Ovary (tissue), 10 donors: ENCODE results near the gene RTKN. TPM values are rescaled to one million over a fixed set of nuclear protein-coding genes. Genes with fewer than 3 reads are reported as not detected.

ENCODE experiments used
- DNase-seq, 5 donors: peaks; one replicate each; pipeline ENCODE4 v3.0.0-alpha.2; 2019 to 2020
- H3K27ac ChIP-seq, 2 donors: fragments of 200-600 bp; one replicate each; pipeline versions ENCODE4 v1.5.1 to v1.8.0; 2019 to 2022
- H3K27me3 ChIP-seq: fragments of 200-600 bp; one replicate; pipeline ENCODE4 v1.8.0; 2022
- H3K36me3 ChIP-seq: fragments of 200-600 bp; sonication (generic); one replicate; pipeline ENCODE4 v1.5.1; 2019
- H3K4me1 ChIP-seq: one replicate; pipeline ENCODE4 v1.8.1; 2013; ENCODE audit warnings: mild to moderate bottlenecking, moderate library complexity; ENCODE audit not compliant: insufficient read depth
- H3K4me3 ChIP-seq: fragments of 200-600 bp; sonication (generic); one replicate; pipeline ENCODE4 v1.5.1; 2017
- H3K9me3 ChIP-seq, 2 donors: fragments of 200-600 bp in 1 of 2; sonication (generic) in 1 of 2; one replicate each; pipeline versions ENCODE4 v1.5.1 to v1.8.1; 2013 to 2019; ENCODE audit warnings: mild to moderate bottlenecking in 1 of 2, moderate library complexity in 1 of 2
- CTCF ChIP-seq, 3 donors: fragments of 450-650 bp in 2 of 3; fragments of 200-600 bp in 1 of 3; IDR thresholded peaks; one replicate each; pipeline versions ENCODE4 v1.5.1 to v1.8.0; 2016 to 2022; ENCODE audit warnings: antibody characterized with exemption in 3 of 3, mild to moderate bottlenecking in 1 of 3
- EP300 ChIP-seq: sonication (generic); formaldehyde crosslinking; IDR thresholded peaks from one replicate; pipeline ENCODE4 v1.6.1; 2017; ENCODE audit warnings: antibody characterized with exemption
- POLR2A ChIP-seq: fragments of 450-650 bp; IDR thresholded peaks from one replicate; pipeline ENCODE4 v1.6.1; 2017; ENCODE audit warnings: antibody characterized with exemption, mild to moderate bottlenecking, moderate library complexity
- WGBS, 3 donors: extraction: QIAGEN DNeasy Blood & Tissue Kit in 1 of 3; methylation state at CpG; one replicate each; pipeline versions ENCODE4 v1.1.5 to v1.1.7; 2013 to 2017; 5-methylcytosine and 5-hydroxymethylcytosine counted together
- intact Hi-C, 4 donors: fragments of 100-400 bp; cut with DNase I; formaldehyde crosslinking; loops; one replicate each; pipeline versions ENCODE4 v1.11.0 to v1.15.1; 2022 to 2023
- long read RNA-seq, 3 donors: library from polyadenylated mRNA in 2 of 3; unstranded in 2 of 3; transcript quantifications; one replicate each; pipeline ENCODE4 v2.0.0 and lab custom pipeline, GENCODE V29; 2021 to 2026
- polyA plus RNA-seq, 2 donors: library from polyadenylated mRNA; stranded (reverse); fragments of 200-250 nt in 1 of 2; fragments of 350-450 nt in 1 of 2; fragmentation: Illumina TruSeq in 1 of 2; extraction: RNeasy Lipid Tissue Mini Kit (QIAGEN cat#74804) in 1 of 2; gene quantifications; one replicate each; pipeline ENCODE4 v1.2.3, GENCODE V29; 2013 to 2014
- total RNA-seq, 7 donors: library from RNA; depleted of rRNA in 2 of 7; stranded (reverse); fragments of >200 nt in 2 of 7; fragmentation: NEBNext Ultra II Directional in 3 of 7; extraction: Animal tissue kit (Norgen Biotek cat#: 25700) in 3 of 7; gene quantifications; one replicate each; pipeline versions ENCODE4 v1.1.0 to v1.2.4, GENCODE V29; 2016 to 2023
- donor health status: DM: no; HTN: no; CAD: no; lungs with moderate emphysema.
- donor health status: DM: no; HTN: no; CAD: no.
- donor health status: Bipolar disorder and iron deficiency.
- donor health status: DM: yes; HTN: yes; CAD: no.
- donor health status: DM: no; HTN: no; CAD: no.
- donor health status: DM: yes; HTN: yes; CAD: no.

Gene RTKN, protein sequence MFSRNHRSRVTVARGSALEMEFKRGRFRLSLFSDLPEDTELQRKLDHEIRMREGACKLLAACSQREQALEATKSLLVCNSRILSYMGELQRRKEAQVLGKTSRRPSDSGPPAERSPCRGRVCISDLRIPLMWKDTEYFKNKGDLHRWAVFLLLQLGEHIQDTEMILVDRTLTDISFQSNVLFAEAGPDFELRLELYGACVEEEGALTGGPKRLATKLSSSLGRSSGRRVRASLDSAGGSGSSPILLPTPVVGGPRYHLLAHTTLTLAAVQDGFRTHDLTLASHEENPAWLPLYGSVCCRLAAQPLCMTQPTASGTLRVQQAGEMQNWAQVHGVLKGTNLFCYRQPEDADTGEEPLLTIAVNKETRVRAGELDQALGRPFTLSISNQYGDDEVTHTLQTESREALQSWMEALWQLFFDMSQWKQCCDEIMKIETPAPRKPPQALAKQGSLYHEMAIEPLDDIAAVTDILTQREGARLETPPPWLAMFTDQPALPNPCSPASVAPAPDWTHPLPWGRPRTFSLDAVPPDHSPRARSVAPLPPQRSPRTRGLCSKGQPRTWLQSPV
- 10 to 100 TPM in 5 of 7 donors, 1 to 10 TPM in 2; 1.6 to 30.9 (median 12.2) TPM for total RNA-seq
- 1 to 10 TPM; 8.6 TPM for polyA plus RNA-seq
- long read RNA-seq, donor 1, transcript RTKN-202 (12 exons, 2,142 nt) = major isoform, 5 of 21 reads
- long read RNA-seq, donor 1, partial matches to known transcripts = 1 of 21 reads
- long read RNA-seq, donor 1, other reads (novel, unspliced or antisense) = 9 of 21 reads
- long read RNA-seq, donor 2, partial matches to known transcripts = 91 of 98 reads
- long read RNA-seq, donor 2, other reads (novel, unspliced or antisense) = 0 of 98 reads
- long read RNA-seq, donor 3, transcript RTKN-202 (12 exons, 2,142 nt) = major isoform, 12 of 43 reads
- long read RNA-seq, donor 3, partial matches to known transcripts = 2 of 43 reads
- long read RNA-seq, donor 3, other reads (novel, unspliced or antisense) = 20 of 43 reads

DNA sequence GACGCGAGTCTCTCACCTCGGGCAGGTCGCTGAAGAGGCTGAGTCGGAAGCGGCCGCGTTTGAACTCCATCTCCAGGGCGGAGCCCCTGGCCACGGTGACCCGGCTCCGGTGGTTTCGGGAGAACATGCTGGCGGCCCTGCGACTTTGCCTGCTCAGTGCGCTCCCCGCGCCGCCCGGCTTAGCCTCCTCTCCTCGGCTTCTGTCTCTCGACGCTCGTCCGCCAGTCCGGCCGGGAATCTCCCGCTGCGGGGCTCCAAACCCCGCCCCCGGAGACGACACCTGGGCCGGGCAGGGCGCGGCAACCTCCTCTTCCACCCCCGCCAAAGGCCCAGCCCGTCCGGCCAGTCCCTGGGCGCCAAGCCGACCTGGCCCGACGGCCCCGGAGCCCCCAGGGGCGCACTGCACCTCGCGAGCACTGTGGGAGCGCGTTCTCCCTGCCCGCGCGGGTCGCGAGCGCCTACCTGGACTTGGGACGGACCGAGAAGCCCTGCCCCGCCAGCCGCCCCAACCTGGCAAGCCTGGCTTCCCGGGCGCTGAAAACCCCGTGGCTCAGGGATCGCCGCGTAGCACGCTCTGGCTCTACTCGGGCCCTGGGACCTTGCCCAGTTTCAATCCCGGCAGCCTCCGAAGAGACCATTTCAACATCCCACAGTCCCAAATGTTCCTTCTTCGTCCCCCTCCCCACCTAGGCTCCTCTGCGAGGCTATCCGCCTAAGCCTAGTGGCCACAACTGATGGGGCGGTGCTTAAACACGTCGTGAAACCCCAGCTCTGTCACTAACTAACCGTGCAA lies at the start of gene RTKN:
Gene RTKN, minus strand, starts transcription at position 248 of the 793 bp plus-strand sequence. Its CDS starts 121 bp downstream, at position 127.
- TF ChIP-seq CTCF (IDR thresholded peaks at IDR 0.05) (no peak), POLR2A (no peak), EP300 (no peak)
- H3K27me3 ChIP-seq = no peaks in the 10 kb centered on the region
- no peaks in the 10 kb centered on the region for H3K9me3 ChIP-seq
- H3K4me3 ChIP-seq = peak within 1 kb of the TSS; percentile 32
- H3K4me1 ChIP-seq = peaks cover 7% of the 10 kb centered on the region
- no peaks in the 10 kb centered on the region for H3K36me3 ChIP-seq
- DNase-seq = peak in 4 of 5 donors; percentile 27 to 62 (median 48)
- H3K27ac ChIP-seq = peak within 1 kb of the TSS; percentile 16 to 72
- WGBS, 3 donors = 5 to 18% (median 9%) methylated on average over 48 to 75 of the region's 75 CpGs
- intact Hi-C loops = no loop called here

DNA sequence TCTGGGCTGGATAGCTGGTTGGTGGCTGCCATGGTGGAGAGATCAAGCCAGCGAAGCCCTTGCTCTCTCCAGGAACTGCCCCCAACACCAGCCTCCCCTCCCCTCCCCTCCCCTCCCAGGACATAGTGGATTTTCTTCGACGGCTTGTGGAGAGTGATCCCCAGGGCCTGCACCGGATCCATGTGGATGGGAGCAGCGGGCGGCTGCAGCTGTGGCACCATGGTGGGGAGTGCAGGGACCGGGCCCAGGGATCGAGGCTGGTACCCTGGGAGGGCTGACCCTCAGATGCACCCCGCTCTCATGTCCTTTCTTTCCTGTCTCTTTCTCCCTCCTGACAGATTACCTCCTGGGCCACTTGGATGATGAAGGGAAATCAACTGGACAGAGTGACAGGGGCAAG lies 48.2 kb upstream of the RTKN start:
- intact Hi-C loops = loop anchor here in 1 of 4 donors (5.0 kb wide), 1 partner anchor 97 kb away; no protein-coding TSS in a partner anchor
- WGBS, 3 donors = 88 to 93% (median 93%) methylated on average over 9 of the region's 9 CpGs

DNA sequence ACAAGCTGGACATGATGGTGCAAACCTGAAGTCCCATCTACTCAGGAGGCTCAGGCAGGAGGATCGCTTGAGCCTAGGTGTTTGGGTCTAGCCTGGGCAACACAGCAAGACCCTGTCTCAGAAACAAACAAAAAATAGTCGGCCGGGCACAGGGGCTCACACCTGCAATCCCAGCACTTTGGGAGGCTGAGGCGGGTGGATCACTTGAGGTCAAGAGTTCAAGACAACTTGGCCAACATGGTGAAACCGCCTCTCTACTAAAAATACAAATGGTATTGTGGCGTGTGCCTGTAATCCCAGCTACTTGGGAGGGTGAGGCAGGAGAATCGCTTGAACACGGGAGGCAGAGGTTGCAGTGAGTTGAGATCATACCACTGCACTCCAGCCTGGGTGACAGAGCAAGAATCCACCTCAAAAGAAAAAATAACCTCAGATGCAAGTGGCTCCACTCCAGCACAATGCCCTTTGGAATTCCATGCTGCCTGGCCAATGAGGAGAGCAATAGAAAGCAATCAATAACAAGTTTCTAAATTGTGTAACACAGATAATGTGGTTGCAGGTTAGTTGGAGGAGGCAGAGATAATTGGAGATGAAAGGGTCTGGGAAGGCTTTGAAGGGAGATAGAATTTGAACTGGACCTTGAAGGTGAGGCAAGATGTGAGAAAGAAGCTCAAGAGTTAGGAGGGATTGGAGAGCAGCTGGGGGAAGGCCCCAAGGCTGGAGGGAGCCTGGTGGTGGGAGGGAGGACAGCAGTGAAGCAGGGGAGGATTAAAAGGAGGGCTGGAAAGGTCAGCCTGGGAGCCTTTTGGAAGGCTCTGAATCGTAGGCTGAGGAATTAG lies 47.1 kb upstream of the RTKN start:
- Histone ChIP-seq H3K36me3 (no peaks in the 10 kb centered on the region), H3K27me3 (no peaks in the 10 kb centered on the region), H3K4me1 (no peaks in the 10 kb centered on the region), H3K9me3 (no peaks in the 10 kb centered on the region), H3K27ac (no peak overlapping the region), H3K4me3 (no peak overlapping the region)
- no peak for TF ChIP-seq CTCF (IDR thresholded peaks at IDR 0.05)
- TF ChIP-seq POLR2A = no peak
- no peak for TF ChIP-seq EP300
- DNase-seq = no peak
- 81 to 89% (median 88%) methylated on average over 9 of the region's 9 CpGs for WGBS, 3 donors
- intact Hi-C loops = no loop called here

More for the DNA sequence above, 48.2 kb upstream of the RTKN start:
- no peak overlapping the region for H3K4me3 ChIP-seq
- no peak for DNase-seq
- no peaks in the 10 kb centered on the region for H3K36me3 ChIP-seq
- H3K4me1 ChIP-seq = no peaks in the 10 kb centered on the region
- no peak overlapping the region for H3K27ac ChIP-seq
- TF ChIP-seq POLR2A = no peak
- TF ChIP-seq EP300 = no peak
- TF ChIP-seq CTCF (IDR thresholded peaks at IDR 0.05) = no peak
- H3K9me3 ChIP-seq = no peaks in the 10 kb centered on the region
- H3K27me3 ChIP-seq = no peaks in the 10 kb centered on the region
